T follicular helper cell (primary cell): Measurements from ENCODE around the gene ARHGEF16.

ENCODE experiments used
- DNase-seq: peaks from one replicate; pipeline ENCODE4 v3.0.0-alpha.2; 2020; ENCODE audit warnings: low read depth

ARHGEF16 gene

DNA sequence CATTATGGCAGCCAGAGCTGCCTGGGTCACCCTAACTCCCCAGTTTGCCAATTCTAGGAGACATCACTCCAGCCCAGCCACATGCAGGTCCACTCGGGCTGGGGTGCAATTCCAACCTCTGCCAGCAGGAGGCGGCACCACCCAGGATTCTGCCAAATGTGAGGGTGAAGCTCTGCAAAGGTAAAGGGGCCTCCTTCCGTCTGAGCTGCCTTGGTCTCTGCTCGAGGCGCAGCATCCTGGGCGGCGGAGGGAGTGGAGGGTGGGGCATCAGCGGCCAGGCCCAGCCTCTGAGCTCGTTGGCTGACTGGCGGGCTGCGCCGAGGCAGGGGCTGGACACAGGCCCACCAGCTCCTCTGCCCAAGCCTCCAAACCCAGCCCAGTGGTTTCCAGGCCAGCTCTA lies 63.8 kb downstream of the ARHGEF16 start:
- DNase-seq = peak; percentile 15

- DNase-seq = no peak
Measured at GRCh38 chr1:3518756-3519155, 64.3 kb downstream of the ARHGEF16 start.

DNA sequence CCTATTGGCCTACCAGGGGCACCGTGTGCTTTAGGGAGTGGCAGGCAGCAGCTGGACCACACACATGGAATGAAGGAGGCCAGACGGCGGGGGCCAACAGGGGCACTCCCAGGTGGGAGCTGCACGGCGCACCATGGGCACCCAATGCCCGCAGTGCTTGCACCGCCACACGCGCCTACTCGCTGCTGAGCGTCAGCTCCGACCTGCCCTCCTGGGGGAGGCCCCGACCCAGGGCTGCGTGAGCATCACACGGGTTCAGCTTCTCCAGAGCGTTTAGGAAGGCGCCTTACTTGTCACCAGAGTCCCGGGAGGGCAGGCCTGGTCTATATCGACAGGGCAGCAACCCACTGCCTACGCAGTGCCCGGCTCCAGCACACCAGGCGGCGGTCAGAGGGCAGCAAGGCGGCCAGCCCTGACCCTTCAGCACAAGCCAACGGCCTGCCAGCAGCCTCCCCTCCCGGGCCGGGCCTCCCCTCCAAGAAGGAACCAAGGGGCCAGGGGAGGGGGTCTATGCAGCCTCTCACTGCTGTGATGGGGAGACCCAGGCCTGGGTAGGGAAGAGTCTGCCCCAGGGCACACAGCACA lies 64.9 kb downstream of the ARHGEF16 start:
- no peak for DNase-seq

- no peak for DNase-seq
Measured at GRCh38 chr1:3520419-3521378, 66.2 kb downstream of the ARHGEF16 start.

DNA sequence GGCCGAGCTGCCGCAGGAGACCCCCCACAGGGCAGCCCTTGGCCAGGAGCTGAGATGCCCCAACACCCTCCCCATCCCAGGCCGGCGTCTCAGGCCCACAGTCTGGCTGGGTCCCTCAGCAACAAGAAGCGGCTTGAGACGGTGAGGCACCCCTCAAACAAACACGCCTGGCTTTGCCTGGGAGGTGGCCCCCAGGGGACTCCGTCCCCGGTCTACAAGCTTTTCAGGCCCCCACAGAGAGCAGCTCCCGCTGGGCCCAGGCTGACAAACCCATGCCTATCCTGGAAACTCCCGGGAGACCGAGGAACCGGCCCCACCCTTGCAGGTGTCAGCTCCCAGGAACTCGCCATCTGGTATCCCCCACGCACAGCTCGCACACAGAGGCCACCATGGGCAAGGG lies 67.0 kb downstream of the ARHGEF16 start:
- no peak for DNase-seq

DNA sequence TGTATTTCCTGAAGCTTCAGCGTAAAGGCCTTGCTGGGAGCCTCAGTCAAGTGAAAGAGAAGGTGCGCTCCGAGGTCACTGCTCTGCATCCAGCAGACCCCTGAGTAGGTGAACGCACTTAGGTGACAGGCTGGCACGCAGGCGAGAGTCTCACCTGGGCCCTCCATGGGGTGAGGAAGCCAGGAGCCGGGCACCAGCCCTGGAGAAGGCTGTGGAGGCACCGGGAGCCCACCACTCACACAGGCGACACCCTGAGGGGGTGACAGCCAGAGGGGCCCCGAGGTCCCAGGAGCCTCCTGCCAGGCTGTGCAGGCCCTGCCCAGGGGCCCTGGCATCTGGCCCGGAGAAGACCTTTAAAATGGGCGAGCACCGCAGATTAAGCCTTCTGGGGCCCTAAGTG lies 67.6 kb downstream of the ARHGEF16 start:
- DNase-seq = no peak

GRCh38 chr1:3522564-3523265 lies 68.2 kb downstream of the ARHGEF16 start:
- DNase-seq = no peak

DNA sequence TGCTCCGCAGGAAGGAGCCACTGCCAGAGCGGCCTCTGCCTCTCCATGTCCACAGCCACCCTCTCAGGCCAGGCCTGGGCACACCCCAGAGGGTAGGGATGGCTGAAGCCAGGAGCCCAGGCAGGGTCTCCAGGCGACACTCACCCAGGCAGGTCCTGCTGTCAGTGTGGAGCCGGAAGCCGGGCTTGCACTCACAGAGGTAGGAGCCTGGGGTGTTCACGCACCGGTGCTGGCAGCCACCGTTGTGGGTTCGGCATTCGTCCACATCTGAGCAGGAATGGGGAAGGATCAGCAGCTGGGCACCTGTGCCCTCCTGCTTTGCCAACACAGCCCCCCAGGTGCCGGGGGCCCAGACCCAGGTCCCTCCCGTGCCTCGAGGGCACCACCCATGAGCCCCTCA lies 69.5 kb downstream of the ARHGEF16 start:
- DNase-seq = no peak

GRCh38 chr1:3524556-3525203 lies 70.2 kb downstream of the ARHGEF16 start:
- DNase-seq = no peak

DNA sequence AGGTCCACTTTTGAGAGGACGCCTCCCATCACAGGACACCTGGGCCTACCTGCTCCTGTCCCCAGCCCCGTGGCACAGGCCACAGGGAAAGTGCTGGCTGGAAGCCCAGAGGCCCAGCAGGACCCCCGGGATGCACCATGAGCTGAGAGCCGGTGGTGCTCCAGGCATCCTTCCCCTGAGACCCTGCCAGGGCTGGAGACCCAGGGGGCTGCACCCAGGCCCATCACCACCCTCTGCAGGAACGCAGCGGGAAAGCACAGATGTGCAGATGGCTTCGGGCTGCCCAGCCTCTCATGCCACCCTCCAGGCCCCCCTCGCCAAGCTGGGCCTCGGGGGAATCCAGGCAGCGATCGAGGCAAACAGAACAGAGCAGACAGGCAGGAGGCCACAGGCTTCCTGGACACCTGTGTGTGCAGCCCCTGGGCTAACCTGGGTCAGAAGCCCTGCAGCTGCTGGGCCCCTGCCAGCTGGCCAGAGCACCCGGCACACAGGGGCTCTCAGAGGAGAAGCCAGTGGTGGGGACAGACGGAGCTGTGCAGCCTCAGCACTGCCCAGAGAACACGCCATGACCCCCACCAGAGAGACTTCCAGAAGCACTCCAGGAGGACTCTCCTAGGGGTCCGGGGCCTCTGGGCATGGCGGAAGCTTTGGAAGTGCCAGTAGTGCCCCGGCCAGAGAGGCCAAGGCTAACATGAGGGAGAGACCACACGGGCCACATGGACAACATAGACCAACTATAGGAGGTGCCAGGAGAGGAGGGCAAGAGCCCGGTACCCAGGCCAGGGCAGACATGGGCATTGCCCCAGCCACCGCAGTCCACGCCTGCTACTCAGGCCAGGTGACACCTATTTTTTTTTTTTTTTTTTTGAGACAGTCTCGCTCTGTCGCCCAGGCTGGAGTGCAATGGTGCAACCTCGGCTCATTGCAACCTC lies 71.4 kb downstream of the ARHGEF16 start:
- no peak for DNase-seq

GRCh38 chr1:3527774-3528173 lies 73.3 kb downstream of the ARHGEF16 start:
- DNase-seq = no peak

DNA sequence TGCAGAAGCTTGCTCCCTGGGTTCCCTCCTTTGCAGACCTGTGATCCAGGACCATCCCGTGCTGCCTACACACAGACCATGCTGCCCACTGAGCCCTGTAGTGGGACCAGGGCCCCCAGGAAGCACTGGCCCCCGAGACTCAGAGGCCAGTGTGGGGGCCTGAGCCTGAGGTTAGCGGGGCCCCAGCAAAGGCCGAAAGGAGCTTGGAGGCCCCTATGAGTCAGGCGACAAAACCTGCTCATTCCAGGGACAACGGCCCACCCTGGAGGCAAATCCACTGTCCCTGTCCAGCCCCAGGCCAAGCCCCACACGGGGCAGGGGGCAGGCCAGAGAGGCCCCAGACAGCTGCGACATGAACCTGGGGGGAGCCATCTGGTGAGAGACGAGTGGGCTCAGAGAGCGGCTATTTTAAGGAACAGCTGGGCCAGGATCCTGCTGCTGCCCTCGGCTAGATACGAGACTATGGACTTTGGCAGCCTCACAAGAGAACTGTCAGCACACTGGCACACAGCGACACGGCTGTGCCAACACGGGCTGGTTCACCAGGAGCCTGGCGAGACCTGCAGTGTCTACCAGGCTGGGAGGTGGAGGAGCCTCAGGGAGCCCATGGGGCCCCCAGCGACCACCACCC lies 74.7 kb downstream of the ARHGEF16 start:
- no peak for DNase-seq

GRCh38 chr1:3530086-3530925 lies 75.8 kb downstream of the ARHGEF16 start:
- no peak for DNase-seq
